HG03354 (cell line): ENCODE results near the gene SNED1.

ENCODE experiments used
- ATAC-seq: cut with Tn5 transposase; IDR thresholded peaks from one replicate; pipeline ENCODE4 v1.9.1; 2021; ENCODE audit warnings: mild to moderate bottlenecking; ENCODE audit not compliant: unreplicated experiment, poor library complexity, severe bottlenecking

The SNED1 gene

GRCh38 chr2:241110607-241111439, 112.4 kb downstream of the SNED1 start:
- peak; percentile 47 for ATAC-seq

DNA sequence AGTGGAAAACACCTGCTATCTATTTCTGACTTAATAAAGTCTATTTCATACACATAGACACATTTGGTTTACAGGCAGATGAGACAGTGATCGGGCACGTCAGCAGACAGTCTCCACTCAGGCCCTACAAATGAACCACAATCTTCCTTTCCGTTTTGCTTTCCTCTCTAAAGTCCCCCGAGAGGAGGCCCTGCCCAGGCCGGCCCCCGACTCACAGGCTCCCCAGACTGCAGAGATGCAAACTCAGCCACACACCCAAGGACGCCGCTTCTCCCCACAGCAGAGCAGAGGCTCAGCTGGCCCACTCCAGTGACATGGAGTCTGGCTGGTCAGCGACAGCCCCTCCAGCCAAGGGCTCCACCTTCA, 113.0 kb downstream of the SNED1 start:
- ATAC-seq, result peak; percentile 49

DNA sequence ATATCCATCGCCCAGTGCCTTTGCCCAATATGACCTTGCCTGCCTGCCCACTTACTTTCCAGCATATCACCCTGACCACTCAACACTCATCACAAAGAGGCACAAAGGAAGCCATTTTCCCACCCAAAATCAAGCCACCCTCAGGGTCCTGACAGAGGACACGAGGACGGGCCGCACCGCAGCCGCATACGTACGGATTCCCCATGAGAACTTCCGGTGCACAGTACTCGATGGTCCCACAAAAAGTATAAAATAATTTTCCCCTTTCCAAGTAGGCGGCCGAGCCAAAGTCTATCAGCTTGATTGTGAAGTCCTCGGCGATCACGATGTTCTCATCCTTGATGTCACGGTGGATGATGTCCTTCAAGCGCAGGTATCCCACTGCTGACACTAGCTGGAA, 113.6 kb downstream of the SNED1 start:
- no peak for ATAC-seq

DNA sequence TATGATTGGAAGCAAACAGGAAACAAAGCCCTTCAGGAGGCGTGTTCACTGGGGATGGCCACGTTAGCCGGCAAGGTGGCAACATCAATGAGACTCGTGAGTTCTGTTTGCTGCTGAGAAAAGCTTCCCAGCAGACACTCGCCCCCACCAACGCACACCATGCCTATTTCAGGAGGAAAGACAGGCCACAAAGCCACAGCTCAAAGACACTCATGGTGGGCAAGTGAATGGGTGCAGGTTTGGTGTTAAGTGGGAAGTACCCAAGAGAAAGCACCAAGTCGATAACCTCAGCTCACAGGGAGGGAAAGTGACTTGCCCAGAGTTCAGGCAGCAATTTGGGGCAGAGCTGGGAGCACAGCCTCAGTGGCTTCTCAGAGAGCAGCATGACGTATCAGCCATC, 114.2 kb downstream of the SNED1 start:
- ATAC-seq, result no peak

DNA sequence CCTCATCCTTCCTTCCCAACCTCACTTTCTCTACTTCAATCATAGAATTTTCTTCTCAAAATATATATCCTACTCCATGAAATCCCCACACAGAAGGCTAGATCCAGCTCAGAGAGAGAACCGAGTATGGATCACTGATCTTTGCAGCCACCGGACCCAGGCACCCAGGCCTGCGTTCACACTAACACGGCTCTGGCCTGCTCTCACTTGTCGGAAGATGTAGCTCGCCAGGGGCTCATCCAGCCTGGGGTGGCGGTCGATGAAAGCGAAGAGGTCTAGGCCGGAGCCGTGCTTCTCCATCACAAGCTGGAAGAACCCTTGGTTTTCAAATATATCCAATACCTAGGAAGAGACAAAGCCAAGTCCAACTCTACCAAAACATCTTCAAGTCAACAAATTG, 116.4 kb downstream of the SNED1 start:
- no peak for ATAC-seq

- ATAC-seq, result no peak
These were observed 116.9 kb downstream of the SNED1 start for GRCh38 chr2:241115361-241115760.

DNA sequence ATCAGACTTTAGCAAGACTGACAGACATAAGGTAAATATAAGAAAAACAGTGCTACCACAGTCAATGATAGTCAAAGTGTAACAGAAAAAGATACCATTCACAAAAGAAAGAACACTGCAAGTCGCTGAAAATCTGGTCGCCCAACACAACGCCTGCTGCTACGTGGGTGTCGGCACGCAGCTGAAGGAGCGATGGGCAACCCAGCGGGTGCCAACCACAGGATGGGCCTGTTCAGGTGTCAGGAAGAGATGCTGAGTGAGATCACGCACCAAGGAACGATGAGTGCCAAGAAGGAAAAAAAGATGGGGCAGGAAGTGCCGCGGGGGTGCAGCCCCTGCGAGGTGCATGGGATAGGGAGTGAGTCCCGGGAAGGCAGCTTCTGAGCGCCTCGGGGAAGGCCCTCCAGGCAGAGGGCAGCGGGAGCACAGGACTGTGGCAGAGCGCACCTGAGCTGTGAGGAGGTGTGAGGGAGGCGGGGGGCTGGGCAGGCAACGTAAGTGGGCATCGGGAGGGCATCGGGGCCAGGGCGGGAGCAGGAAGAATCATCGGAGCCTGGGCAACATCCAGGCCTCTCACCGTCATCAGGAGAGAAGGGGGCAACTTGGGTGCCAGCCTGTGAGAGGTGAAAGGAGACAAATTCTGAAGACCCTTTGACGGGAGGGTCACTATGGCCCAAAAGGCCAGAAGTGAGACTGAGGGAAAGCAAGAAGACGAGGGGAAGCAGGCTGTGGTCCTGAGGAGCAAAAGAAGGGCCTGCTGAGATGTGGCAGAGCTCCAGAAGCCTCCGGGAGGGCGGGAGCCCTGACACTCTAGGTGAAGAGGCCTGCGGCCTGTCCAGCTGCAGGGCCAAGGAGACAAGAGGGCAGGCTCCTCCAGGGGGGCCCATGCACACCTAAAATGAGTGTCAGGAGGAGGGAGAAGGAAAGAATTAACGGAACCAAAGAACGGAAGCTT, 118.5 kb downstream of the SNED1 start:
- ATAC-seq, result no peak

DNA sequence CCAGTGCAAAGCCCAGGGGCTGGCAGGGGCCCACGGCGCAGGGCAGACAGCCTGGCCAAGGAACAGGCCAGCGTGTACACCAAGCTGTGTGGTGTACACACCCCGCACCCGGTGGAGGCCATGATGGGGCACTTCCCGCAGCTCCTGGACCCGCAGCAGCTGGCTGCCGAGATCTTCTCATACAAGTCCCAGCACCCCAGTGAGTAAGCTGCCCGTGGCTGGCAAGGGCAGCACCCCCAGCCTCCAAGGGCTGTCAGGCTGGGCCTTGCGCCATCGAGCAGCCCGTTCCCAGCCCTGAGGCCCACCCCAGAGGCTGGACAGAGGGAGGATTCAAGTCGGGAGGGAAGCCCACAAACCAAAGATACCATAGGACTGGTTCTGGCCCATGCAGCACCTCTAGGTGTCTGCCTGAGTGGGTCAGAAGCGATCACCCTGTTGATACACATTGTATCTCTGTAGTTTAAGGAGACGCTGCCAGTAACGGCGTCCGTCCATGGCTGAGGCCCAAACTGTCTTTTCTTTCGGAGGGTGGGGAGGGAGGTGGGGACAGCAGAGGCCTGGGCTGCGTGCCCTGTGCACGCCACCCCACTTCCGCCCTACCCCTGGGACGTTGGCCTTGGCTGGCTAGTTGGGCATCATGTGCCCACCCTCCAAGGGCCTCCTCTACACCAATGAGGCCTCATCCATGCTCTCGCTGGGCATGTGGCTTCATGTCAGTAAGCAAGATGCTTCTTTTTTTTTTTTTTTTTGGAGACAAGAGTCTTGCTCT, 120.5 kb downstream of the SNED1 start:
- ATAC-seq, result no peak

GRCh38 chr2:241120440-241120839, 122.0 kb downstream of the SNED1 start:
- no peak for ATAC-seq

- ATAC-seq, result no peak
These were observed 122.6 kb downstream of the SNED1 start for GRCh38 chr2:241121008-241121407.

DNA sequence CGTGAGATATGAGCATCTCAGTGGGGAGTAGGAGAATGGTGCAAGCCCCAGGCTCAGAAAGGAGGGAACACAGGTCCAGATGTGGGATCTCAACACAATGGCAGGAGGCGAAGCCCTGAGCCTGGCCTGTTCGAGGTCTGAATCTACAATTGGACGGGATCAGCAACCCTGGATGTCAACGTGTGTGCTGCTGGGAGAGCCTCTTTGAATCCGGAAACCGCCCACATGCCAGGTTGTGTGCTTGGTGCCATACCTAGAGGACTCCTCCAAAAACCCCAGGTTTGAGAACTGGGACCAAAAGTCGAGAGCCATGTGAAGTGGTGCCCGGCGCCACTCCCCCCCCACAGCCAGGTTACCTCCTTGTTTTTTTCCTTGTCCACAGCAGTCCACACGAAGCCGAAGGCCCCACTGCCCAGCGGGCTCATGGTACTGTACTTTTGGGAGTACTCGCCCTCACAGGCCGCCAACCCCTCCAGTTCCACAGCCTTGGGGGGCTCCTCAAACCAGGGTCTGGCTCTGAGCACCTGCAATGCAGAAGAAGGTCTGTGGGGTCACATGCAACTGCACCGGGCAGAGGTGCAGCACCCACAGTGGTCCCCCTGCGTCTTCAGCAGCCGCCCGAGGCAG, 124.1 kb downstream of the SNED1 start:
- no peak for ATAC-seq

GRCh38 chr2:241123816-241124536, 125.6 kb downstream of the SNED1 start:
- no peak for ATAC-seq

DNA sequence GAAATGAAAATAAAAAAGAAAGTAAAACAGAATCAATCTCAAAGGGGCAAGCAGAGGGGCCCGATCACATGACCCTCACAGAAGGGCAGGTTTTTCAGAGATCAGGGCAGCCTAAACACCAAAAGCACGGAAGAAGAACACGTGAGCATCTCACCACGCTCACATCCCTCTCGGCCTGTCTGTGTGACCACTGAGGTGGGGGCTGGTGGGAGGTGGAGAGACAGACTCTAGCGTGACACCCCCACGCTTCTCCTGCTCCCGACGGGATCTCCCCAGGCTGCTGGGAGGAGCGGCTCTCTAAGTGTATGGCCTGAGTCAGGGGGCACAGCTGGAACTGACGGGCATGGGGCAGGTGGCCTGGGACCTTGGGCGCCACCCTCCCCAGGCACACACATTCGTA, 127.2 kb downstream of the SNED1 start:
- no peak for ATAC-seq

- no peak for ATAC-seq
These were observed 127.8 kb downstream of the SNED1 start for GRCh38 chr2:241126201-241126611.

- no peak for ATAC-seq
These were observed 128.4 kb downstream of the SNED1 start for GRCh38 chr2:241126771-241127202.

GRCh38 chr2:241128266-241128665, 129.8 kb downstream of the SNED1 start:
- ATAC-seq, result no peak

DNA sequence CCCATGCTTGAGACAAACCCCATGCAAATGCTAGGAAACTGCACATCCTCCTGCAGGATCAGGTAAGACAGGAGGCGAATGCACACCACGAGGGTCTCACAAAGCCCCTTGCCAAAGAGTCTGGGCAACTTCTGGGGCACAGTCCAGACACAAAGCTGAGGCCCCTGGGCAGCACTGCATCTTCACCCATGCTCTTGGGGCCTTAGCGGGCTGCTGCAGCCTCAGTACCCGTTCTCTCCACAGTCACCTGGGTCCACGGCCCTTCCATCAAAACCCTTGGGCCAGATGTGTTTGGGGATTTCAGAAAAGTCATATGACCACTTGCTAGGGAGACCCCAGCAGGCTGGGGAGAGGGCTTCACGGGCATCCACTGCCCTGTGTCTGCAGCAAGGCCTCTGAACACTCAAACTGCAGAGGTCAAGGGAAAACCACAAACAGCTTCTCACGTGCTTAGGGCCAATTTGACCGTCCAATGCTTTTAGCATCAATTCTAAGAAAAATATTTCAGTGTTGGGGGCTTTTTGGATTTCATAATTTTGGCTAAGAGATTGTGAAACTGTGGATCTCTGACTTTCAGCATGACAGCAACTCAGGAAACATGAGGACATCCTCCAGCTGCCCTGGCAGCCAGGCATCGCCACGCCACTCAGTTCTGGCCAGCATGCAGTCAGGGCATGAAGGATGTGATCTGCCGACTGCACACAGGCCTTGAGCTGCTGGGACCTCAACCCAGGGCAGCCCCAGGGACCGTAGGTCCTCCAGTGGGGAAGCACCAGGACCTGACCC, 130.9 kb downstream of the SNED1 start:
- no peak for ATAC-seq

GRCh38 chr2:241130316-241130715, 131.9 kb downstream of the SNED1 start:
- no peak for ATAC-seq
